Lung (tissue), 12 donors: ENCODE data around the gene LBHD1. TPM values are rescaled to one million over a fixed set of nuclear protein-coding genes. Genes with fewer than 3 reads are reported as not detected.
"Not testable (repeated sequence)": the region's sequence is repeated elsewhere in the genome, so short reads cannot be mapped to it uniquely, and the experiment has no call there.

ENCODE experiments used
- ATAC-seq: fragments of 200-7000 bp; cut with Tn5 transposase; one replicate; pipeline ENCODE4 v1.9.1; 2020; ENCODE audit warnings: moderate number of reproducible peaks; ENCODE audit not compliant: insufficient read depth, low FRiP score
- DNase-seq, 3 donors: peaks; one replicate each; pipeline ENCODE4 v3.0.0-alpha.2; 2013 to 2017
- H3K27ac ChIP-seq, 2 donors: one replicate each; pipeline ENCODE4 v1.5.1; 2013; ENCODE audit warnings: mild to moderate bottlenecking in 2 of 2, moderate library complexity in 2 of 2, control low read depth in 1 of 2, inconsistent platforms in 1 of 2, low read depth in 1 of 2, low read length in 1 of 2
- H3K27me3 ChIP-seq, 3 donors: one replicate each; pipeline ENCODE4 v1.5.1; 2013; ENCODE audit warnings: low read length in 2 of 3; ENCODE audit not compliant: control insufficient read depth in 3 of 3, insufficient read depth in 3 of 3
- H3K36me3 ChIP-seq, 4 donors: one replicate each; pipeline ENCODE4 v1.5.1; 2013; ENCODE audit warnings: low read length in 4 of 4, mild to moderate bottlenecking in 1 of 4, moderate library complexity in 1 of 4; ENCODE audit not compliant: control insufficient read depth in 4 of 4, insufficient read depth in 4 of 4
- H3K4me1 ChIP-seq, 5 donors: one replicate each; pipeline ENCODE4 v1.5.1; 2013; ENCODE audit warnings: low read length in 5 of 5, mild to moderate bottlenecking in 2 of 5, moderate library complexity in 1 of 5; ENCODE audit not compliant: control insufficient read depth in 5 of 5, insufficient read depth in 5 of 5
- H3K4me3 ChIP-seq: one replicate; pipeline ENCODE4 v1.5.1; 2013; ENCODE audit warnings: mild to moderate bottlenecking, control low read depth, moderate library complexity
- H3K9ac ChIP-seq, 2 donors: one replicate each; pipeline ENCODE4 v1.5.1; 2013; ENCODE audit warnings: low read length in 2 of 2, control low read depth in 1 of 2; ENCODE audit not compliant: insufficient read depth in 1 of 2
- H3K9me3 ChIP-seq, 4 donors: one replicate each; pipeline ENCODE4 v1.5.1; 2013; ENCODE audit warnings: low read length in 3 of 4, mild to moderate bottlenecking in 1 of 4, moderate library complexity in 1 of 4; ENCODE audit not compliant: control insufficient read depth in 4 of 4, insufficient read depth in 3 of 4
- WGBS, 2 donors: extraction: QIAGEN DNeasy Blood & Tissue Kit; methylation state at CpG; one replicate each; pipeline ENCODE4 v1.1.7; 2013; 5-methylcytosine and 5-hydroxymethylcytosine counted together
- polyA plus RNA-seq, 2 donors: library from polyadenylated mRNA; stranded (reverse); fragments of 200-250 nt; gene quantifications; one replicate each; pipeline ENCODE4 v1.2.1, GENCODE V29; 2013
- total RNA-seq, 2 donors: library from RNA; depleted of rRNA in 1 of 2; stranded (reverse); fragments of >200 nt in 1 of 2; gene quantifications; one replicate each; pipeline ENCODE4 v1.2.1, GENCODE V29; 2014 to 2021
- TF ChIP-seq, protein P1 (sequence below): IDR thresholded peaks from 2 replicates; pipeline ENCODE4 v1.5.1; 2012; ENCODE audit warnings: mild to moderate bottlenecking; ENCODE audit errors: control extremely low read depth, extremely low read depth
- donor health status: control.
- donor health status: control.
- donor health status: Bipolar disorder and iron deficiency.
- donor health status: healthy.
- donor health status: DM: yes; HTN: yes; CAD: no.

The LBHD1 gene
- total and polyA plus RNA-seq, 4 donors, result 4.4 to 8.9 (median 5.1) TPM

DNA sequence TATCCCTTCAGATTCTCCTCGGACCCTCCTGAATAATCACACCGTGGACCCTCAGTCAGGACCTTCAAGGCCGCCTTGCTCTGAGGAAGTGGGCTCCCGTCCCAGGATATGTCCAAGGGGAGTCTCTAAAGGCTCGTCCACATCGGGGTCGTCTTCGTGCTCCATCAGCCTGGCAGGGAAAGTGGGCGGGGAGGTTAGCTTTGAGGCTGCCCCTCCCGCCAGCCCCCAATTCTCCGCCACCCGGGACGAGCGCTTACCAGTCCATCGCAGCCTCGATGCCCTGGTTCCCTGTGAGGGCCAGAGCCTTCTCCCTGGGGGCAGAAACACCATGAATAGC, 6.3 kb upstream of the LBHD1 start:
- Histone ChIP-seq H3K27ac (peak overlapping the region; percentile 87 to 98), H3K4me1 (peaks cover 0 to 7% (median 6%) of the 10 kb centered on the region in 5 donors), H3K36me3 (peaks cover 2 to 16% (median 7%) of the 10 kb centered on the region in 4 donors), H3K4me3 (peak overlapping the region; percentile 100), H3K9ac (peak overlapping the region; percentile 42 to 60), H3K27me3 (no peaks in the 10 kb centered on the region), H3K9me3 (no peaks in the 10 kb centered on the region)
- ATAC-seq (no peak), DNase-seq (no peak)
- TF ChIP-seq, protein P1, sequence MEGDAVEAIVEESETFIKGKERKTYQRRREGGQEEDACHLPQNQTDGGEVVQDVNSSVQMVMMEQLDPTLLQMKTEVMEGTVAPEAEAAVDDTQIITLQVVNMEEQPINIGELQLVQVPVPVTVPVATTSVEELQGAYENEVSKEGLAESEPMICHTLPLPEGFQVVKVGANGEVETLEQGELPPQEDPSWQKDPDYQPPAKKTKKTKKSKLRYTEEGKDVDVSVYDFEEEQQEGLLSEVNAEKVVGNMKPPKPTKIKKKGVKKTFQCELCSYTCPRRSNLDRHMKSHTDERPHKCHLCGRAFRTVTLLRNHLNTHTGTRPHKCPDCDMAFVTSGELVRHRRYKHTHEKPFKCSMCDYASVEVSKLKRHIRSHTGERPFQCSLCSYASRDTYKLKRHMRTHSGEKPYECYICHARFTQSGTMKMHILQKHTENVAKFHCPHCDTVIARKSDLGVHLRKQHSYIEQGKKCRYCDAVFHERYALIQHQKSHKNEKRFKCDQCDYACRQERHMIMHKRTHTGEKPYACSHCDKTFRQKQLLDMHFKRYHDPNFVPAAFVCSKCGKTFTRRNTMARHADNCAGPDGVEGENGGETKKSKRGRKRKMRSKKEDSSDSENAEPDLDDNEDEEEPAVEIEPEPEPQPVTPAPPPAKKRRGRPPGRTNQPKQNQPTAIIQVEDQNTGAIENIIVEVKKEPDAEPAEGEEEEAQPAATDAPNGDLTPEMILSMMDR, result no peak
- WGBS, 2 donors, result 3 to 5% methylated on average over 16 of the region's 16 CpGs

- ATAC-seq (no peak), DNase-seq (no peak)
- 82 to 89% methylated on average over 15 of the region's 15 CpGs for WGBS, 2 donors
- no peak overlapping the region for H3K4me3 ChIP-seq
- no peak overlapping the region for H3K9ac ChIP-seq
- TF ChIP-seq, protein P1, result no peak
- peaks cover 2 to 18% (median 7%) of the 10 kb centered on the region in 4 donors for H3K36me3 ChIP-seq
- H3K9me3 ChIP-seq, result no peaks in the 10 kb centered on the region
- peaks cover 0 to 13% (median 7%) of the 10 kb centered on the region in 5 donors for H3K4me1 ChIP-seq
- H3K27me3 ChIP-seq, result no peaks in the 10 kb centered on the region
- H3K27ac ChIP-seq, result peak overlapping the region in 1 of 2 donors; percentile 42
These were observed 5.6 kb upstream of the LBHD1 start for GRCh38 chr11:62677714-62678113.

DNA sequence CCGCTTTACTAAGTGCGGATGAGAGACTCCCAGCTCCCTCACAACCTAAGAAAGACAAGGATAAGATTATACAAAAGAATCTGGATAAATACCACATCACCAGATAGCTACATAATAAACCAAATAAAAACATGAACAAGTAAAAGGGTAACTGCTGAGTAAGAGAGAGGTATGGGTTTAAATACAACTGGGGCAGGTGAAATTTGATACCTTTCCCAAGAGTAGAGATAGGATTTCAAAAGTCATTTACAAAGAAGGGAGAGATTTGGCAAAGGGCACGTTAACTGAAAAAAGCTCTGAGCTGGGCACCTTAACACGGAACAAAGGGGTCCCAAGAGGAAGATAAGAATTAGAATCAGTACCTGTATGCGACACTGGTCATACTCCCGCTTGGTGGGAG, 5.1 kb upstream of the LBHD1 start:
- DNase-seq (no peak), ATAC-seq (no peak)
- TF ChIP-seq, protein P1, result no peak
- Histone ChIP-seq H3K9me3 (no peaks in the 10 kb centered on the region), H3K27ac (no peak overlapping the region), H3K4me3 (no peak overlapping the region), H3K9ac (no peak overlapping the region), H3K27me3 (no peaks in the 10 kb centered on the region), H3K4me1 (peaks cover 0 to 16% (median 7%) of the 10 kb centered on the region in 5 donors), H3K36me3 (peaks cover 2 to 18% (median 7%) of the 10 kb centered on the region in 4 donors)
- WGBS, 2 donors, result 89 to 94% methylated on average over 6 of the region's 6 CpGs

DNA sequence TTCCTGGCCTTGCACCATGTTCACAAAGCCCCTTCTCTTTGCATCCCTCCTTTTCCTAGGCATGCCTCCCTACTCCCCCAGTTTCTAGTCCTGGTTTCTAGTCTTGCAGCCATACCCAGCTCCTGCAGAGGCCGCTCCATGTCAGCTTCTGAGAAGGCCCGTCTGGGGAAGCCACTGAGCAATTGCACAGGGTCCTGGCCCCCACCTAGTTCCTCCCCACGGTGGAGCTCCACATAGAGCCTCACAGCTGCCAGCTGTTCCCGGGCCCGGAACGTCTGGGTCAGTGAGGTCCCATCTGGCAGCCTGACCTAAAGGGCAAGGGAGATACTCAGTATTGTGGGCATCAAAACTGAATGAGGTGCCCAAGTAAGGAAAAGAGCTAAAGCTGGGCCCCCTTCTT, 4.6 kb upstream of the LBHD1 start:
- Histone ChIP-seq H3K9ac (no peak overlapping the region), H3K9me3 (no peaks in the 10 kb centered on the region), H3K27me3 (no peaks in the 10 kb centered on the region), H3K36me3 (peaks cover 2 to 18% (median 7%) of the 10 kb centered on the region in 4 donors), H3K27ac (peak overlapping the region in 1 of 2 donors; percentile 41), H3K4me3 (no peak overlapping the region), H3K4me1 (peaks cover 0 to 16% (median 7%) of the 10 kb centered on the region in 5 donors)
- whole genome bisulfite sequencing, 2 donors, result 54 to 61% methylated on average over 6 of the region's 6 CpGs
- no peak for DNase-seq
- ATAC-seq, result no peak
- TF ChIP-seq, protein P1, result no peak

GRCh38 chr11:62675415-62675814, 3.3 kb upstream of the LBHD1 start:
- H3K27me3 ChIP-seq, H3K9me3 ChIP-seq, H3K27ac ChIP-seq, H3K9ac ChIP-seq, H3K4me3 ChIP-seq, DNase-seq, ATAC-seq: not testable (repeated sequence)
- peaks cover 2 to 18% (median 7%) of the 10 kb centered on the region in 4 donors for H3K36me3 ChIP-seq
- WGBS, 2 donors, result 94 to 96% methylated on average over 10 of the region's 10 CpGs
- H3K4me1 ChIP-seq, result peaks cover 7 to 16% (median 7%) of the 10 kb centered on the region in 5 donors
